ENCODE measurements around the gene PRAMEF33.
"Not testable (repeated sequence)": the region's sequence is repeated elsewhere in the genome, so short reads cannot be mapped to it uniquely, and the experiment has no call there.

- TF ChIP-seq CTCF (IDR thresholded peaks at IDR 0.05); POLR2AphosphoS5 (IDR thresholded peaks at IDR 0.05; ENCODE audit: insufficient read depth in 1 of 2, low read depth in 1 of 2): not testable (repeated sequence)
Measured at GRCh38 chr1:13265124-13265523, 38.2 kb upstream of the PRAMEF33 start.

All from vagina (tissue), 2 donors.